GM18858 (cell line): ENCODE data around the gene ZNF532.

Experiments
- ATAC-seq: cut with Tn5 transposase; IDR thresholded peaks from one replicate; pipeline ENCODE4 v1.9.1; 2021; ENCODE audit not compliant: unreplicated experiment

Gene ZNF532

DNA sequence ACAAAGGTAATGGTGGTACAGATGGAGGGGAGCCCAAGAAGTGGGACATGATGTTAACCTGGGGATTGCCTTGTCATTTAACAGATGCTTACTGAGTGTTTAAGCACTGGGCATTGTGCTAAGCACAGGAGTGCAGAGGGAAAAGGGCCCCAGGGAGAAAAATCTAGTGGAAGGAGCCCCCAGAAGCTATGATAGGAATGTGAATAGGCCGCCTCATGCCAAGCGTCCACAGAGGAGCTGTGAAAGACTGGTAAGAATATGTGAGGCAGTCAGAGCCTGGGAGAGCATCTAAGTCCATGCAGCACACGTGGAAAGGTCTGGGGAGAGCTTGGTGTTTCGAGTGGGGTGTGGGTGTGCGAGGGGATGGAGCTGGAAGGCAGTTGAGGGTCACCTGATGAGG is 5.5 kb downstream of the ZNF532 start:
- ATAC-seq: no peak

DNA sequence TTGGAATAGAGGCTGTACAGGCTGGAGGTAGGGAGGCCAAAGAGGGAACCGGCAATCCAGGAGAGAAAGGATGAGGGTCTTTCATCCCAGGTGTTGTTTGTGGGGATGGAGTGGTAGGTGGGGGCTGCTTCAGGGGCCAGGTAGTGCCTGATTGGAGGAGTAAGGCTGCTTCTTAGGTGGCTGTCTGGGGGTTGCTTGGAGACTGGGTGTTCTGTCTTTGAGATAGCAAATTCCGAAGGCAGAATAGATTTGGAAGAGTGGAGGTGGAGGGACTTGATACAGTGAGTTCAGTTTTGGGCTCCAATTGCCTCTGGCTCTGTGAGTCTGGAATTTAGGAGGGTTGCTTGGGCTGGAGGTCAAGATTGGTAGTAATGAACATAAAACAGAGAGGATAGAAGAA is 5.9 kb downstream of the ZNF532 start:
- ATAC-seq: no peak

DNA sequence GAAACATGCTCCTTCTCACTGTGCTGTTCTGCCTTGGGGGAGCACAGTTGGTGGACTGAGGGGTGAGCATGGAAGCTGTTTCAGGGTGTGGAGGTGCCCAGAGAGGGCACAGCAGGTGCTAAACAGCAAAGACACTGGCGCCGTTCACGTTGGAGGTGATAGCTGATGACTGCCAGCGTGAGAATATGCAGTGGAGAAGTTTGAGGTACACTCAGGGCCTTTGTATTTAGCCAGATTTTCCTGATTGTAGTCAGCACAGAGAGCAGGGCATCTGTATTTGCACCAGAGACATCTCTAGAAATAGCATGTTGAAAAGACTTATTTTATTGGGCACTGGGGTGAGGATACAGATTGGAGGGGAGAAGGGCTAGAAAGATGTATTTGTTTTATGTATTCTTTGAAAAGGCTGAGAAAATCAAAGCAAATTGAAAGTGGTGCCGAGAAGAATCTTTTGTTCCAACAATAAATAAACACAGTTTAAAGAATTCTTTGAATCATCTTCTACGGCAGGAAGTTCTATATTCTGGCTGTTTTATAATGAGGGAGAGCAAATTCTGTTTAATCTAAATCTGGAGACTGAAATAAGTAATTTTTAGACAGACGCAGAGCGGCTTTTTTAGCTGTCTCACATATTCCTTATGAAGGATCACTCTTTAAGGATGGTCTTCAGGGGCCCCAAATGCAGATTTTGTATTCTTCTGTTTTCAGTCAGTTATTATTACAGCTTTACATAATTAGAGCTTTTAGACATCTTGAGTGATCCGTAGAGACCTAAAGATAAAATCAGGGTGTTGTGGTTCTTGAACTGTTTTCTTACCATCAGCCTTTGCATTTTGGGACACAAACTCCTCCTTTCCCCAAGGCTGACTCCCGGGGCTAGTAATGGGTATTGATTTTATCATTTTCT is 7.1 kb downstream of the ZNF532 start:
- ATAC-seq: no peak

DNA sequence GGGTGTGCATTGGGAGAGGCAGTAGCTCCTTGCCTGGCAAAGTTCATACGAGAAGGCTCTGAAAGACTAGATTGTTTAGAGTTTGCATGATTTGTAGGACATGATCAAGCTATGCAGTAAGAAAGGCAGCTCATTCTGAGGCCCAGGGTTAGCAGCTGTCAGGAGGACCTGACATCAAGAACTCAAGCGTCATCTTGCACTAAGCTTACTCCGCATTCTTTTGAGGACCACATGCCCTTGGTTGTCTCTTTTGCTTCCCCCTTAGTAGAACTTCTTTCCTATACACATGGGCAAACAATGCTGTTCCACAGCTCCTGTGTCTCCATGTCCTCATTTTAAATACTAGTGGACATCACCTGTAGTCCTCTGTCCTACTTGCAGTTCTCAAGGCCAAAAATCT is 14.0 kb downstream of the ZNF532 start:
- ATAC-seq: no peak

DNA sequence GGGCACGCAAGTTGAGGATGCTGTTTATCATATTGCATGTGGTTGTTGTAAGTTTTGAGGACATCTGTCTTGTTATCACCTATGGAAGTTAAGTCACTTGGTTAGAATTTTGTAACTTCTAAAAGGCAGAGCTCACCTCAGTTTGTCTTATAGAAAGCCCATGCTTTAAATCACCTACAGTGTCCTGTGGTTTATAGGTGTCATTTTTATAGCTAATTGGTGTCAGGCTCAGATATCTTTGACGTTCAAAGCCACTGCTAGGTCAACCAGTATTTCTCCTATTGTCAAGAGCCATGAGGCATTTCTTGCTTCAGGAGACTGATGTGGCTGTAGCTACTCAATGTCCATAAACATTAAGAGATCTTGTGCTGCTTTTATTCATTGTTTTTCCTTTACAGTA is 16.8 kb downstream of the ZNF532 start:
- ATAC-seq: no peak

DNA sequence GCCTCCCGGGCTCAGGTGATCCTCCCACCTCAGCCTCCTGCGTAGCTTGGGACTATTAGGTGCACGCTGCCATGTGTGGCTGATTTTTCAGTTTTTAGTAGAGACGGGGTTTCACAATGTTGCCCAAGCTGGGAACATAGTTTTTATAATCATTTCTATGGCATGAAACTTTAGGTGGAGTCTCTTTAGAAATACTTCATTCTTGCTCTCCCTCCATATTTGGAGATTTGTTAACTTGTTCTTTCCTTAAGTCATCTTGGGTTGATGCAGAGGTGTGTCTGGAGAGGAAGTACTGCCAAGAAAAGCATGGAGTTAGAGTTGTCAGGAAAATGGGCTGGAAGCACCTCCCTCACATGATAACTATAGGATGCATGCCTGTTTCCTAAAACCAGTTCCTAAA is 17.4 kb downstream of the ZNF532 start:
- ATAC-seq: no peak

DNA sequence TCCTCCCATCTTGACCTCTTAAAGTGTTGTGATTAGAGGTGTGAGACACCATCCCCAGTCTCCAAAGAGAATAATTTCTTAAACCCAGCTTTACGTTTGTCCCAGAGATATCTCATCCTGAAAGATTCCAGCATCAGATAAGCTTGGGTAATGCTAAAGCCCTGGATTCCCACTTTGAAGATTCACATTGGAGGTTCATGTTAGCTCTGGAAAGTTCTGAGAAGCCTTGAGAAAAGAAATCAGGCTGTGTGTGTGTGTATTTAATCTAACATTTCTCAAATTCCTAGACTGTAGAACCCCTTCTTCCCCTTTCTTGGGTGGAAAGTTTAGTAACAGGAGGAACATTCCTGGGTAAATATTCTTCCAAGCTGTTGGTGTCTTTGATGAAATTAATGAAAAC is 18.0 kb downstream of the ZNF532 start:
- no peak for ATAC-seq

DNA sequence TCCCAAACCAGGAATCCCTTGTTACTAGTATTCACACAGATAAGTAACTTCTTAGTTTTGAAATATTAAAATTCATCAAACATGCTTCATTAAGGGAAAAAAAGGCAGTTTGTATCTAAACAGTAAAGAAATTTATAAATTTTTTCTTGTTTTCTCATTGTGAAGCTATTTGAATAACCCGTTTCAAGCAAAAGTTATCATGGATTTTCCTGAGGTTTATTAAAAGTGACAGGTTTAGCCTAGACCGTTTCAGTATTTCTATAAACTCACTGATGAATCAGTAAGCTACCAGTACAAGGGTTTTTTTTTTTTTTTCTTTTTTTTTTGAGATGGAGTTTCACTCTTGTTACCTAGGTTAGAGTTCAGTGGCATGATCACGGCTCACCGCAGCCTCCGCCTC is 20.0 kb downstream of the ZNF532 start:
- no peak for ATAC-seq

DNA sequence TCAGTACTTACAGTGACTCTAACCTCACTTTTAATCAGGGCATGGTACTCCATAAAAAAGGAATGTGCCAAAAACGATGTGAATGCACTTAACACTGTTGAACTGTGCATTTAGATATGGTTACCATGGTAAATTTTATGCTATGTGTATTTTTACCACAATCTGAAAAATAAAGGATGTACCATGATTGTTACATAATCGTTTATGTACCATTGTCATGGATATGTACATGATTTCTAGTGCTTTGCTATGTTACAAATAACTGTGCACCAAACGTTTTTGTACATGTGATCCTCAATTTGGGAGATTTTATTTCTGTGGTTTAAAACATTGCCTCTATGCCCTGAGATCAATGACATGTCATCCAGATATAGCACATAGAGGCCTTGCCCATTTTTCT is 21.8 kb downstream of the ZNF532 start:
- no peak for ATAC-seq

DNA sequence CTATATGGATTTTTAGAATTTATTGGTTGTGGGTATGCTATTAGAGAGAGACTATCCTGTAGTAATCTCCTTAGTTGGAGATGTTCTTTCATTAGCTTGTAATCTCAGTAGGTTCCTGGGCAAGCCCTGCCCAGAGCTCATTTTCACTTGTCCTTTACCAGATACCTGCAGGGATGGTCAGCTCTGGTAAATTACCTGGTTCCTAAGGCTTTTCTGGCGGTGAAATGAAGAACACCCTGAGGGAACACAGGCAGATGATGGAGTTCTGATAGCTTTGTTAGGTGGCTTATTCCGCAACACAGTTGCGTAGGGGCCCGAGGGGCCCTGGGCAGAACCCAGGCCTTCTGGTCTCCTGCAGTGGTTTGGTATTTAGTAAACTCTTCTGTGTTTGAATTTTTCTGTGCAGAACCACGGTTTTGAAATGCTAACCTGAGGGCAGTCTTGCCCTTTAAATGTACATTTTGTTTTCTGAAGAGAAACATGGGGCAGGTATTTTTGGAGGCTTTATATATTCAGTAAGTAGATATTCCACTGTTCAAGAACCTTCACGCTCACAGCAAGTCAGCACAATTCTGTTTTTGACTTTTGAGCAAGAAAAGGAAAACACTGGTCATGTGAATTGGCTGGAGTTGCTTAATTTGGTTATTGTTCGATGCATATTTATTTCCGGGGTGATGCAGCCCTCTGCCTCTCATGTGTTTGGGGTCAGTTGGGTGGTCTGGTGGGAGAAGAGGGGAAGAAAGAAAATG is 22.4 kb downstream of the ZNF532 start:
- peak; percentile 18 for ATAC-seq

DNA sequence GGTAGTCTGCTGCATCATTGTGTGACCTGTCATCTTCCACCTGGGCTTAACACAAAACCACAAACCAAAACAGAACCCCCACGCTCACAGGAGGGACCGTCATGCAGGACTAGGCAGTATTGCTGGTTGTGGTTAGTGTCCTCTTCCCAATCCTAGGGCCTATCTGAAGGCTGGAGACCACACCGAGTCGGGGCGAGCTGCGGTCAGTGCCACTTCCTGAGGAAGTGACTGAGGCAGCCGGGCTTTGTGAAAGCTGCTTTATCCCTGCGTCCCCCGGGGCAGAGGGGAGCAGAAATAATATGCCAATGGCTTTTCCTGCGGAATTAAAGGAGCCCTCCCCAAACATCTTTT is 22.9 kb downstream of the ZNF532 start:
- peak; percentile 65 for ATAC-seq

DNA sequence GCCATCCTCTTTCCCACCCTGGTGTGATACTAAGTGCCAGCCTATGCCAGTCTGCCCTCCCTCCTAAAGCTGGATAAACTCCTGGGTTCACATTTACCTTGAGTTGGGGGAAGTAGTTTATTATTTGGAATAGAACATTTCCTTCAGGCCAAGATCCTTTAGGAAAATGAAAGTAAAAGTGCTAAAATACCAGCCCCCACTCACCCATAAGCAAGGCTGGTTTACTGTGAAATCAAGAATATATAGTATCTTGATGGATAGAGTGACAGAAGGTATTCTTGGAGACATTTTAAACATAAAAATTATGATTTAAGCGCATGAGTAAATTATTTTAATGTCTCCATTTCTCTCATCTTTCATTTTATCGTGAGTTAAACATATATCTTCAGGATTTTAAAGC is 27.1 kb downstream of the ZNF532 start:
- ATAC-seq: no peak

DNA sequence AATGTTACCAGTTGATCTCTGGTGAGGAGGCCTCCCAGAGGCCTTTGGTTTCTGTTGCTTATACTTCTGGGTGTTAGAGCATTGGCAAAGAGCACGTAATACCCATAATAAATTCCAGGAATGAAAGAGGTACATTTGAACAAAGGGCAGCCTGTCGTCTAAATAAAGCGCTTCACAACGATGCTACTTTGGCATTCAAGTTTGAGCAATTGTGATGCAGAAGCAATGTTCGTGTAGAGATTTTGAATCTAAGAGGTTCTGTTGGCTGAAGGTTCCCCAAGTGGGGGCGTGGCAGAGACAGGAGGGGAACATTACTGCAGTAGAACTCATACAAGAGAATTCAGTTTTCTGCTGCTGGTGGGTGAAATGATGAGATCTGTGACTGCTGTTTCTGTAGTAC is 27.8 kb downstream of the ZNF532 start:
- no peak for ATAC-seq

DNA sequence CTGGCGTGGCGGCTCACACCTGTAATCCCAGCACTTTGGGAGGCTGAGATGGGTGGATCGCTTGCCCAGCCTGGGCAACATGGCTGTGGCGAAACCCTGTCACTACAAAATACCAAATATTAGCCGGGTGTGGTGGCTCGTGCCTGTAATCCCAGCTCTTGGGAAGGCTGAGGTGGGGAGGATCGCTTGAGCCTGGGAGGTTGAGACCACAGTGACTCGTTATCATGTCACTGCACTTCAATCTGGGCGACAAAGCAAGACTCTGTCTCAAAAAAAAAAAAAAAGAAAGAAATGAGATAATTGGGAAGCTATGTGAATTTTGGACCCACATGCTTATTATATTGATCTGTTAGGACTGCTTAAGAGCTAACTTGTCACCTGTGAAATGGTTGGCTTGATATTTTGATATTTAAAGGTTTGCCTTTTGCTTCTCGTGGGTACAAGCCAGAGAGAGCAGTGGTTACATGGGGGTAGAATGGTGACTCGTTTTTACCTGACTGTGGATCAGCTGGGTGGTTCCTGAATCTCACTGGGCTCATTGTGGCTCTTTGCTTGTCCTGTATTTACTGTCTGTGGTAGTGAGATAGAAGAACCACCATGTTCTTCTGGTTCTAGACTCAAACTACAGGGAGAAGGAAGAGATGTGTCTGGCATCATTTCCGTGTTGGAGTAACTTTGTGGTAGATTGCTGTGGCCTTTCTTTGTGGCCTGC is 28.9 kb downstream of the ZNF532 start:
- no peak for ATAC-seq

DNA sequence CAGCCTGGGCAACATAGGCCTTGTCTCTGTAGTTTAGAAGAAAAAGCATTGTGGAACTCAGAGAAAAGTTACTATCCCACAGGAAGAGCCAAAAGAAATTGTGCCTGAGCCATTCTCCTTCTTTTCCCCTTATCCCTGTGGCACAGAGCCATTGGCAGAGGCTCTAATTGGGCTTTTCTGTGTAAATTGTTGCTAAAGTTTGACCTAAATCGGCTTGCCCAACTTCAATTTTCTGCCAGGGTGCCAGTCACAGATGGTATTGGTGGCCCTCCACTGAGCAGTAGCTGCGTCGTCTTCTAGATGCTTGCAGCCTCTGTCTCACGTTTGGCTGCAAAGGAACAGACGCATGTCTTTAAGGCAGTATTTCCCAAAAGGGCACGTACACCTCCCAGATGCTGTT is 30.3 kb downstream of the ZNF532 start:
- ATAC-seq: no peak

DNA sequence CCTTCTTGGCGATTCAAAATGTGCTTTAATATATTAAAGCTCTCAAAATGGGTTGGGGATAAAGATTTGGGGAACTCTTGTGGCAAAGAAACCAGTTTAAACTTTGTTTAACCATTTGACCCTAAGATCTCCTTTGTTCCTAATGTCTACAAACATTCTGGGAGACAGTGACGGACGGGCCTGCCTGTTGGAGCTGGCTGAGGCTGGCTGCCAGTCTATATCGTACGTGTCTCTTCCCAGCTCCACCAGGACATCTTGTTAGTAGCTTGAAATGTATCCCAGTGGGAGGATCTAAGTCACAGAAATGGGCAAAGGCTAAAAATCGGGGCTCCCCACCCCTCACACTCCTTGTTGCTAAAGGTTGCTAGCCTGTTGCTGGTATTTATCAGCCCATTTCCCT is 30.7 kb downstream of the ZNF532 start:
- ATAC-seq: no peak

DNA sequence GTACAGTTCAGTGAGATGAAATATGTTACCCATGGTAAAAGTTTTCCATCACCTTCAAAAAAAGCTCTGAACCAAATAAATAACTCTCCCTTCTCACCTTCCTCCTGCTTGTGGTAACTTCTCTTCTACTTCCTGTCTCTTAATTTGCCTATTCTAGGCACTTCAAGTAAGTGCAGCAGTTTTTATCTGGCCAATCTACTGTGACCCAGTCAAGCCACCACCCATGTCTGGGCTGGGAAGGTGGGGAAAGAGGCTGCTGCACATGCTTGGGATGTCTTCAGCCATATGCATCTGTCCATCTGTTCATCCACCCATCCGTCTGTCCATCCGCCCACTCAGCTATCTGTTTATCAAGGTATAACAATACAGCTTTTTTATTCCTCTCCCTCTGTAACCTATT is 31.6 kb downstream of the ZNF532 start:
- peak; percentile 87 for ATAC-seq

DNA sequence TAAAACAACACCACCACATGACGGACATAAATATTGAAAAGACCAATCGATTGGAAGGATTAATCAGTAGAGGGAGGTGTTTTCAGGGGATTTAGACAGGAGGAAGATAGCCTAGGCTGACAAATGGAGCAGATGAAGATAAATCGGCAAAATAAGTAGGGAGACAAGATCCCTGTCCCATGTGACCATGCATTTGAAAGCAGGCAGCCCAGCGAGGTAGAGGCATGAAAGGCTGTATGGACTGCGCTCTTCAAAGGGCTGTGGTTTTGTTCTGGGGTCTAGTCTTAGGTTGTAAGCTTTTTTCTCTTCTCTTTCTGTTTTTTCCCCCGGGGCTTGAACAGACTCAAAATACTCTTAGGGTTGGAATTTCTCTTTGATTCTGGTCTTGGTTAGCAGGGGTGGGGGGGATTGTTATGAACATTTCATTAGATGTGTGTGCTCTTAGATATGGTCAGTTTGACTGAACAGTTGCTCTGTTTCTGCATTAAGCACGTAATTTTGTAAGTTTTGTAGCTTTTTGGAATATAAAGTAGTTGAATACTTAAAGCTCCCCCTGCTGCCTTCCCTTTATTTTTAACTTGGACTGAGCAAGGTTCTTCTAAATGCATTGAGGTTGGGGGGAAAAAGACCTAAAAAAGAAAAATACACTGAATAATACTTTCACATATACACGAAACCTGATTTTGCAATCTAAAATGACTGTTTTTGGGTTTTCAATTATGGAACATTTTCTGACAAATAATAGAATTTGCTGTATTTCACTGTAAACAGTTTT is 32.2 kb downstream of the ZNF532 start:
- ATAC-seq: no peak

DNA sequence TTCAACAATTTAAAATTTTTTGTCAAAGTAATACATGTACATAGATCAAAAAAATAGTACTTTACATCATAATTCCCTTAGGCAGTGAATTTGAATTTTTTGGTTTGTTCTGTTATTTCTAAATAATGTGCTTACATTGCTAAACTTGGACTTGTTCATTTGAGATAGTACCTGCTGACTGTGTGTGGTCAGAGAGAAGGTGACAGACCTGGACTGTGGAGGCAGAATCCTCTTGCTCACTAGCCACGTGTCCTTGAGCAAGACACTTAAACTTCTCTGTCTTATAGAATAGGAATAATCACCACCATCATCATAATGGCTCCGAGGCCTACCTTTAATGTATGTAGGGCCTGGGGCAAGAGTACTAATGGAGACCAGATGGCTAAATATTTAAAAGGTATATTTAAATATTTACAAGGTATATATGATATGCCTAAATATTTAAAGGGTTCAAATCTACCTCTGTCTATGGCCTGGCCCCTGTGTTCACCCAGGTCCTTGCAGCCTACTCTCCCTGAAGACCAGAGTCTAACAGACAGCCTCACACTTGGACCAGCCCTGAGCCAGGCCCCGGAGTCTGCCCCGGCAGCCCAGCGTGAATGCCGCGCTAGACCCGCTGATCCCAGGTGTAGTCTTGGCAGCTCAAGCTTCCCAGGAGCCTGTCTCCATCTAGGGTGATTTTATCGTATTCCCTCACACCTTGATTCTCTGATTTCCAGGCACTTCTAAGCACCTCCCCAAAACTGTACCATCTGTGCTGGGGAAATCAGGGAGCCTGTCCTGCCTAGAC is 33.5 kb downstream of the ZNF532 start:
- no peak for ATAC-seq

DNA sequence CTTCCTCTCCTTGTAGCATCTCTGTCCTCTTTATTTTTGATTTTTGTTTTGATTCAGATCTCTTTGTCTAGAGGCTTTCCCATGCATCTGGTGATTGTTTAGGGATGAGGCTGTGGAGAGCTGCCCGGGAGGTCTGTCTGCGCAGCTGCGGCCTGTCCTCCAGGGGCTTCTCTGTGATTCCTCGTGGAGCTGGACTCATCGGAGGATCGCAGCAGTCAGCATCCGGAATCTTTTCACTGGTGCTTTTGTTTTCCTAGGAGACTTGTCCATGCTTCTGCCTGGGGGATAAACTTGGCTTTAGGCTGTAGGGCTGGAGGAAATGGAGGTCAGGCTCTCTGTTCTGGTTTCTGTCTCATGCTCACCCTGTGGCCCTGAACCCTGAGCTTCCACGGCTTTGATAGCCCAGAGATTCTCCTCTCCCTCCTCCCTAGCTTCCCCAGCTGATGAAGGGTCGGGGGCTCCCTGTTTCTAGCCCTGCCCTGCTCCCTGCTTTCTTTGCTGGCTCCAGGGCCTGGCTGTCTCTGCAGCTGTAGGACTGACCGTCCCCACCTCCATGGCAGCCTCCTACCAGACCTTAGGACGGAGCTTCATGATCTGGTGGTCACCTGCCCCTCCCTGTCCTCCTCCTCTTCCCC is 35.5 kb downstream of the ZNF532 start:
- no peak for ATAC-seq
